ENCODE data around the gene TPRN.

The TPRN gene

GRCh38 chr9:137212520-137212919, 12.0 kb upstream of the TPRN start:
- DNase-seq (ENCODE audit: low read depth, low spot score): no peak

DNA sequence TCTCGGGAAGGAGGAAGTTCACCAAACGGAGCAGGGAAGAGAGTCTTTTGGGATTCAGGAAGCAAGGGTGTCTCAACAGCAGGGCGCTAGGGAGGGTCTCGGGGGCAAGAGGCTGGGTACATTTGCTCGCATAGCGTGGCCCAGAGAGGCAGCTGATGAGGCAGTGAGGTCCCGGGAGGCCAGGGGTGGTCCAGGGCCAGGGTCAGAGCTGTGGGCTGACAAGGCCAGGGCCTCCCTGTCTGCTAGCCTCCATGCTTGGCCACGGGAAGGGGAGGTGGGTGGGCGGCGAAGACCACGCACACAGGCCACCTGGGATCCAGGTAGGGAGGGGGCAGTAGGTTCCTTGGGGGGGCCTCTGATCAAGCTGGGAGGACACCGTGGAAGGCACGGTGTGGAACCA, 11.0 kb upstream of the TPRN start:
- no peak for DNase-seq (ENCODE audit: low read depth, low spot score)

GRCh38 chr9:137206602-137207001, 6.1 kb upstream of the TPRN start:
- DNase-seq (ENCODE audit: low read depth, low spot score): no peak

GRCh38 chr9:137205126-137206069, 4.9 kb upstream of the TPRN start, which contains the start of the genes NDOR1 and TMEM203:
NDOR1 (plus strand) TSS chr9:137205700; CDS start chr9:137205778, 78 bp downstream.
TMEM203 (minus strand) TSS chr9:137205648; CDS start chr9:137205414, 234 bp downstream.
- peak; percentile 95 for DNase-seq (ENCODE audit: low read depth, low spot score)

GRCh38 chr9:137204731-137205125, 4.2 kb upstream of the TPRN start:
- DNase-seq (ENCODE audit: low read depth, low spot score): no peak

DNA sequence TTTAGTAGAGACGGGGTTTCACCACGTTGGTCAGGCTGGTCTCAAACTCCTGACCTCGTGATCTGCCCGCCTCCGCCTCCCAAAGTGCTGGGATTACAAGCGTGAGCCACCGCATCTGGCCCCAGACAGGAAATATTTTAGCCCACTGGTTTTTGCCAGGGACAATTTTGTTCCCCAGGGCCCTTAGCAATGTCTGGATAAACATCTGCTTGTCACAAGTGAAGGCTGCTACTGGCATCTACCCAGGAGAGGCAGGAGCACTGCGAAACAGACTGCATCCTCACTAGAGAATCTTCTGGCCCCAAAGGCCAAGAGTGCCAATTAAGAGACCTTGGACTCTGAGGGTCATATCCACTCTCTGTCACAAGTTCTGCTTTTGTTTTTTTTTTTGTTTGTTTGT, 2.4 kb upstream of the TPRN start:
- DNase-seq (ENCODE audit: low read depth, low spot score): no peak

DNA sequence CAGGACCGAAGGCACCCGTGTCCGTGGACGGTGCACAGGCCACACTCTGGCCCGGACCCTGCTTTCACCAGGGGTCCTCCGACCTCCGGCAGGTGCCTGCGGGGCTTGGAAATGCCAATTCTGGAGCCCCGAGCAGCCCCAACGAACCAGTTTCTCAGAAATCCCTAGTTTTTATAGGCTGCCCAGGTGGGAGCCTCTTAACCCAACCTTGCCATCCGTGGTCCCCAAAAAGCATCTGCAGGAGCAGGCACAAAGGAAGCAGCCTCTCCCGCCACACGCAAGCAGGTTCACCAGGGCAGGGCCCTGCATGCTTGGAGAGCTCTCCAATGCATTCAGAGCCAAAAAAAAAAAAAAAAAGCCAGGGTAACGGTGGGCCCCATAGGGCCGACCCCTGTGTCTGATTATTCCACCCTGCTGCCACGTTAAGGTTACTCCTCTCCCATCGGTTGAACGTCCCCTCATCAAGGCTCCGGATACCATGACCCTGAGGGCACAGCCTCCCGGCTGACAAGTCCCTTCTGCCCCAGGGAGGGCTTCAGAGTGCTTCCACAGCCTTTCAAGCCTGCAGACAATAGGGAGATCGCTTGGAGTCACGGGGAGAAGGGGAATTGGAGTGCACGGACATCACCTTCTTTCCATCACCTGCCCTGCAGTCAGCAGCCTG, 796 bp upstream of the TPRN start:
- DNase-seq (ENCODE audit: low read depth, low spot score): no peak

DNA sequence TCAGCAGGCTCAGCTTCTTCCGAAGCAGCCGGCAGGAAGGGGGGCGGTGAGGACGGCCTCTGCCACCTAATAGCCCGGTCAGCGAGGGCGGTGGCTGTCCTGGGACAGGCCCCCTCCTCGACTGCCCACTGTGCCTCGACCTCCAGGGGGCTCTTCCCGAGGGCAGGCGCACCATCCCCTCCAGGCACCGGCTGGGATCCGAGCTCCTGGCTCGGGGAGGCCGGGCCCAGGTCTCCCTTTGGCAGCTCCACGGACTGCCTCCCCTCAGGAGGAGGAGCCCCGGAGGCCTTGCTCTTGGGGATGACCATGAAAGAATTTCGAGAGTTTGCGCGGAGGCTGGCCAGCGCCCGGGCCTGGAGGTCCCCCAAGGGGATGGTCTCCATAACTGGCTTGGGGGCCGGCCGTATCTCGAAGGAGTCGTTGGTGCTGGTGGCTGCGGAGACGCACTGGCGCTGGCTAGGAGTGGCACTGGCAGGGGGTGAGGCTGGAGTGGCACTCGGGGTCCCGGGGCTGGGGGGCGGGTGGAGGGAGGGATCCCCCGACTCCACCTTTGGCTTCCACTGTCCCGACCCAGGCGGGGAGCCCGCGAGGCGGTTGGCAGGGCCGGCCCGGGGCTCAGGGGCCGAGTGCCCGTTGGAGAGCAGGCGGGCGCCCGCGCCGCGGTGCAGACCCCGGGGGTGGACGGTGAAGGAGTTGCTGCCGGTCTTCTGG, 975 bp downstream of the TPRN start:
- peak; percentile 52 for DNase-seq (ENCODE audit: low read depth, low spot score)

- DNase-seq (ENCODE audit: low read depth, low spot score): no peak
Observed at GRCh38 chr9:137198902-137199283, 1.6 kb downstream of the TPRN start.

DNA sequence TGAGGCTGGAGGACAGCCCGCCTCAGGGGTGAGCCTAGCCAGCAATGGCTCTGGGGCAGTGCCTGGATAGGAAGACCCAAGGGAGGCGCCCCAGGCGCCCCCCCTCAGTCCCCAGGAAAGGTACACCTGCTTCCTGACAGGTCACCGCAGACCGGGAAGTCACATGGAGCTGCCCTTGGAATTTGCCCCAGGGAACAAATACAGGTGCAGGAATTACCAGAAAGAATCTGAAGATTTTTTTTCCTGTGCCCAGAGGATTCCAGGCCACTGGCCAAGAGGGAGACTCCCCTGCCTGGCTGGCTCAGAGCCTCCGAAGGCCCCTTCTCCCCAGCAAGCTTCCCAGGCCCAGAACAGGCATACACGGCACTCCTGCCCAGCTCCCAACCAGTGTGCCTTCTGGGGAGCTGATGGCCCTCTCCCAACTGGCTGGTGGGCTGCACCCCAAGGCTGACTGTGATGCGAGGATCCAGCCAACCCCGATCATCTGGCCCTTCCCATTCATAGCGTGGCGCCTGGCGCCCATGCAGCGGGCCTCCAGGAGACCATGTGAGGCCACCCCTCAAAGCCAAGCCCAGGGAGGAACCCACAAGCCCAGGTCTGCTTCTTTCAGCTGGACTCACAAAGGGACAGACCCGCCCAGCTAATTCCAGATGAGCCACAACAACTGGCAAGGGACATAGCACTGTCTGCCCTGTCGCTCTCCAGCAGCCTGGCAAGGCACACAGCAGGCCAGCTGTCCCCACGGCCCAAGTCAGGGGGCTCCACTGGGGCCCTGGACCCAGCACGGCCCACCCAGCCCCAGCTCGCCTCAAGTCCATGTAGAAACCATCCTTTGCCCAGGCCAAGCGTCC, 2.3 kb downstream of the TPRN start:
- DNase-seq (ENCODE audit: low read depth, low spot score): peak; percentile 43

- no peak for DNase-seq (ENCODE audit: low read depth, low spot score)
Observed at GRCh38 chr9:137195525-137196220, 4.9 kb downstream of the TPRN start.

GRCh38 chr9:137194909-137195308, 5.6 kb downstream of the TPRN start:
- no peak for DNase-seq (ENCODE audit: low read depth, low spot score)

- DNase-seq (ENCODE audit: low read depth, low spot score): peak; percentile 27
Observed at GRCh38 chr9:137194388-137194787, 6.2 kb downstream of the TPRN start.

DNA sequence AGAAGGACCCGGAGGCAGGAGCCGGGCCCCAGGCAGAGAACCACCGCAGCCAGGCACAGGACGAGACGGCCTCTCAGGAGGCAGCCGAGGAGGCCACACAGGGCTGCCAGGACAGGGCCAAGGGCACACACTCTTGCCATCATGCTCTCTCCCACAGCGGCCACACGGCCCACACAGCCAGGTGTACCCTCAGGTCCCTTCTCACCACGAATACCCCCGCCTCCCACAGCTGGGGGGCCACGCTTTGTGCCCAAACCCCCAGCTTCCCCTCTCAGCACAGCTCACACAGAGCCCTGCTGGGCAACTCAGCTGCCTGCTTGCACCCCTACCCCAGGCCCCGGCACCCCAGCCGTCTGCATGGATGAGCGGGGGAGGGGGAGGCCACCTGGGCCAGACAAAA, 6.8 kb downstream of the TPRN start:
- DNase-seq (ENCODE audit: low read depth, low spot score): no peak

- no peak for DNase-seq (ENCODE audit: low read depth, low spot score)
Observed at GRCh38 chr9:137192859-137193258, 7.7 kb downstream of the TPRN start.

DNA sequence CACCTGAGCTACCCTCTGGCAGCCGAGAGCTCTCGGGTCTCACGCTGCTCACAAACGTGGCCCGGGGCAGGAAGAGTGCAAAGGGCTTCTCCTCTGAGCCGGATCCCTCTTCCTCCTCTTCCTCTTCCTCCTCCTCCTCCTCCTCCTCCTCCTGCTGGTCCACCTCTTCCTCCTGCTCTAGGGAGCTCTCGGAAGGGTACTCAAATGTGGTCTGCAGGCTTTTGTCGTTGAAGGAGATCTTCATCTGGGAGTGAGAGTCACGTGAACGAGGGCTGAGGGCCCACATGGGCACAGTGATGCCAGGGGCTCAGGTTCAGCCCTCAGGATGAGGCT, 8.1 kb downstream of the TPRN start:
- no peak for DNase-seq (ENCODE audit: low read depth, low spot score)

DNA sequence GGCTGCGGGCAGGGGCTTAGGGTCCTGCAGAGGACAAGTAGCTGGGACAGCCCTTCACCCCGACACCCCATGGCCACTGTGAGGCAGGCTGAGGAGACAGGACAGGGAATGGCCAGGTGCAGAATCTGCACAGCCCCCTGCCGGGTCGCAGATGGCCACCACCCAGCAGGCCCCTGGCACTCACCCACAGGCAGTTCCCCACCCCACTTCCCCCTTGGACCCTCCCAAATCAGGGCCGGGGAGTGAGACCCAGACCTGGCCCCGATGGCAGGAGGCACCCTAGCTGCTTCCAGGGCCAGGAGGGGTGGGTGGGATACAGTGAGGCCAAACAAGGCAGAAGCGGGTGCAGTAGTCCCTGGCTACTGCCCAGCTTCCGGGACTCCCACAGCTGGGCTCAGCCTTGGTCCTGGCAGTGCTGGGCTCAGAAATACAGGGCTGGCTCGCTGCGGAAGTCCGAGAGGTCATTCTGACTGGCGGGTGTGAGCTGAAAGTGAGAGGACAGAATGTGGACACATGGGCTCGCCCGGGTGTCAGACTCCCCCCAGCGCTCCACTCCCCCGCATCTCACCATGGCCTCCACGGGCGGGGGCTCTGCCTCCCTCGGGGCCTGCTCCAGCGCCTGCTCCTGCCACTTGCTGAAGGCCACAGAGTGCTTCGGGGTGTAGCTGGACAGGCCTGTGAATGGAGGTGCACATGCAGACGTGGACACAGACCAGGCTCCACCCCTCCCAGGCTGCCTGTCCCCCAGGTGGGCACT, 8.7 kb downstream of the TPRN start:
- DNase-seq (ENCODE audit: low read depth, low spot score): no peak

- DNase-seq (ENCODE audit: low read depth, low spot score): no peak
Observed at GRCh38 chr9:137191245-137191644, 9.3 kb downstream of the TPRN start.

DNA sequence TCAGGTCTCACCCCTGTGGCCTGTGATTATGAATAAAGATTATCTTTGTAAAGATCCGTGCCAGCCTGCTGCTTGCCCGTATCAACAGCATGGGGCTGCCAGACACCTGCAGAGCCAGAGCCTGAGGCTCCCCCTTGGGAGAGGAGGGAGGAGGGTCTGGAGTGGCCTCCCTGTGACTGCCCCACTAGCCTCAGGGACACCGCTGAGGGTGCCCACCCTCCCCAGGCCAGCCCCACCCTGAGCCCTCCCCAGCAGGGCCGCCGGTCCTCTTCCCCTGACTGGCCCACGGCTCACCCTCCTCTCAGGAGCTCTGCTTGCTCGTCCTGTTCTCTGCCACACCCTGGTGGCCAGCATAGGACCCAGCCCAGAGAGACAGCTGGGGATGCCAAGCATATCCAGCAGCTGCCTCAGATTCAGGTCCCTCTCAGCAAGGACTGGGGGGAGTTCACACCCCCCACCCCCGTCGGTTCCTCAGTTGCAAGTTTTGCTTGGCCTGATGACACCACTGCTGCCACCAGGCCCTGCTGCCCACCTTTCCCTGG, 10.2 kb downstream of the TPRN start:
- no peak for DNase-seq (ENCODE audit: low read depth, low spot score)

Measured in astrocyte of the hippocampus (primary cell).